Adipocyte (in vitro differentiated cells): ENCODE measurements around the gene LSS.

Source experiments
- DNase-seq: peaks from one replicate; pipeline ENCODE4 v3.0.0-alpha.2; 2015; ENCODE audit warnings: low read depth
- H3K27me3 ChIP-seq: replicated peaks from 2 replicates; pipeline ENCODE4 v1.7.0; 2013; ENCODE audit warnings: mild to moderate bottlenecking, low read length, moderate library complexity; ENCODE audit not compliant: control insufficient read depth, insufficient read depth
- H3K36me3 ChIP-seq: 2 replicates; pipeline ENCODE4 v1.7.0; 2013; ENCODE audit warnings: low read length, mild to moderate bottlenecking, moderate library complexity; ENCODE audit not compliant: control insufficient read depth, insufficient read depth, severe bottlenecking
- H3K4me1 ChIP-seq: 2 replicates; pipeline ENCODE4 v1.7.0; 2013; ENCODE audit warnings: mild to moderate bottlenecking, low read length, moderate library complexity; ENCODE audit not compliant: control insufficient read depth, insufficient read depth
- H3K4me3 ChIP-seq: 2 replicates; pipeline ENCODE4 v1.7.0; 2013; ENCODE audit warnings: mild to moderate bottlenecking, low read length, moderate library complexity
- H3K9ac ChIP-seq: 2 replicates; pipeline ENCODE4 v1.7.0; 2013; ENCODE audit warnings: mild to moderate bottlenecking, low read length, moderate library complexity
- H3K9me3 ChIP-seq: 2 replicates; pipeline ENCODE4 v1.7.0; 2013; ENCODE audit warnings: mild to moderate bottlenecking, low read length, moderate library complexity; ENCODE audit not compliant: control insufficient read depth

Gene LSS

DNA sequence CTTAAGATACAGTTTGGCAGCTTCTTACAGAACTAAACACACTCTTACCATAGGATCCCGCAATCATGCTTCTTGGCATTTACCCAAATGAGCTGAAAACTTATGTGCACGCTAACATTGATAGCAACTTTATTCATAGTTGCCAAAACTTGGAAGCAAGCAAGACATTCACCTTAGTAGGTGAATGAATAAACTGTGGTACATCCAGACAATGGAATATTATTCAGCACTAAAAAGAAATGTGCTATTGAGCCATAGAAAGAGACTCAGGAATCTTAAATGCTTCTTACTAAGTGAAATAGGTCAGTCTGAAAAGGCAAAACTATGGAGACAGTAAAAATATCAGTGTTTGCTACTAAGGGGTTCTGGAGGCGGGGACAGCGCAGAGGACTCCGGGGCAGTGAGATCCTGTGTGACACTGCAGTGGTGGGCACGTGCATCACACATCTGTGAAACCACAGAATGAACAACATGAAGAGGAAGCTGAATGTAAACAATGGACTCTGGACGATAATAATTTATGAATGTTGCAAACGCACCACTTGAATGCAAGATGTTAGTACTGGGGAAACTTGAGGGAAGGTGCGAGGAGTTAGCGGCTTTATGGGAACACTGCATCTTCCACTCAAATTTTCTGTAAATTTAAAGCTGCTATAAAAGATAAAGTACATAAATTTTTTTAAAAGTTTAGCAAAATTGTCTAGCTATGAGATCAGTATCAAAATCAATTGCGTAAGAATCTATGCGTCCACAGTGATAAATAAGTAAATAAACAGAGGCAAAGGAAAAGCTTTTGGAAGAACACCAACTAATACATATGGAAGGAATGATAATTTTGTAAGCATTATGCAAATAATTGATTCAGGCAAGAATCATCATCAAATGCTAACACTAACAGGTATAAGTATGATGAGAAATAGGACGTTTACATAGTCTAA, 28.9 kb downstream of the LSS start:
- Histone ChIP-seq H3K4me3 (no peak overlapping the region), H3K4me1 (no peaks in the 10 kb centered on the region), H3K9me3 (no peaks in the 10 kb centered on the region), H3K9ac (no peak overlapping the region), H3K27me3 (no peaks in the 10 kb centered on the region), H3K36me3 (peaks cover 86% of the 10 kb centered on the region)
- DNase-seq = no peak

DNA sequence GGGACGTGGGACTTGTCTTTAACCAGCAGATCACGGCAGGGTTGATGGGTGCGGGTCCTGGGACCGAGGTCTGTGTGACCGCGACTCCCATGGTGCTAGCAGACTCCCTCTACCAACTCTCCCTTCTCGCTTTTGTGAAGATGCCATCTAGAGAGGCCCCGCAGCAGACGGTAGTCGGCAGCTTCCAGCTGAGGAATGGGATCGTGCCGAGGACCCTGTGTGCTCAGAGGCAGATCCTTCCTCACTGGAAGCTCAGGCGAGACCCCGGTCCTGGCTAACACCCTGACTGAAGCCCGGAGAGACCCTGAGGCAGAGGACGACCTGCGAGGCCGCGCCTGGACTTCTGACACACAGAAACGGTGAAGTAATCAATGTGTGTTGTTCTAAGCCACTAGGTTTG, 31.8 kb downstream of the LSS start:
- H3K9me3 ChIP-seq = no peaks in the 10 kb centered on the region
- no peaks in the 10 kb centered on the region for H3K4me1 ChIP-seq
- DNase-seq = no peak
- peaks cover 92% of the 10 kb centered on the region for H3K36me3 ChIP-seq
- H3K4me3 ChIP-seq = no peak overlapping the region
- no peaks in the 10 kb centered on the region for H3K27me3 ChIP-seq
- no peak overlapping the region for H3K9ac ChIP-seq

- no peaks in the 10 kb centered on the region for H3K27me3 ChIP-seq
- no peak for DNase-seq
- no peak overlapping the region for H3K9ac ChIP-seq
- no peak overlapping the region for H3K4me3 ChIP-seq
- no peaks in the 10 kb centered on the region for H3K9me3 ChIP-seq
- H3K36me3 ChIP-seq = peaks cover 98% of the 10 kb centered on the region
- peaks cover 9% of the 10 kb centered on the region for H3K4me1 ChIP-seq
Observed at GRCh38 chr21:46195595-46196195, 32.9 kb downstream of the LSS start.

GRCh38 chr21:46194374-46195334, 33.9 kb downstream of the LSS start:
- no peaks in the 10 kb centered on the region for H3K27me3 ChIP-seq
- H3K9ac ChIP-seq = no peak overlapping the region
- no peaks in the 10 kb centered on the region for H3K9me3 ChIP-seq
- DNase-seq = no peak
- no peak overlapping the region for H3K4me3 ChIP-seq
- peaks cover 20% of the 10 kb centered on the region for H3K4me1 ChIP-seq
- H3K36me3 ChIP-seq = peaks cover 98% of the 10 kb centered on the region

GRCh38 chr21:46193829-46194373, 34.7 kb downstream of the LSS start:
- Histone ChIP-seq H3K9me3 (no peaks in the 10 kb centered on the region), H3K9ac (no peak overlapping the region), H3K4me1 (peaks cover 27% of the 10 kb centered on the region), H3K27me3 (no peaks in the 10 kb centered on the region), H3K4me3 (no peak overlapping the region), H3K36me3 (peaks cover 98% of the 10 kb centered on the region)
- no peak for DNase-seq

- DNase-seq = no peak
- peaks cover 93% of the 10 kb centered on the region for H3K36me3 ChIP-seq
Observed at GRCh38 chr21:46191686-46192575, 36.6 kb downstream of the LSS start.

GRCh38 chr21:46191257-46191685, 37.3 kb downstream of the LSS start:
- Histone ChIP-seq H3K36me3 (peaks cover 86% of the 10 kb centered on the region), H3K27me3 (no peaks in the 10 kb centered on the region), H3K4me1 (peaks cover 36% of the 10 kb centered on the region), H3K9me3 (no peaks in the 10 kb centered on the region), H3K4me3 (no peak overlapping the region), H3K9ac (peak overlapping the region; percentile 62)
- peak; percentile 82 for DNase-seq

More at GRCh38 chr21:46191686-46192575, 36.6 kb downstream of the LSS start:
- Histone ChIP-seq H3K9ac (no peak overlapping the region), H3K9me3 (no peaks in the 10 kb centered on the region), H3K4me1 (peaks cover 36% of the 10 kb centered on the region), H3K27me3 (no peaks in the 10 kb centered on the region), H3K4me3 (no peak overlapping the region)

DNA sequence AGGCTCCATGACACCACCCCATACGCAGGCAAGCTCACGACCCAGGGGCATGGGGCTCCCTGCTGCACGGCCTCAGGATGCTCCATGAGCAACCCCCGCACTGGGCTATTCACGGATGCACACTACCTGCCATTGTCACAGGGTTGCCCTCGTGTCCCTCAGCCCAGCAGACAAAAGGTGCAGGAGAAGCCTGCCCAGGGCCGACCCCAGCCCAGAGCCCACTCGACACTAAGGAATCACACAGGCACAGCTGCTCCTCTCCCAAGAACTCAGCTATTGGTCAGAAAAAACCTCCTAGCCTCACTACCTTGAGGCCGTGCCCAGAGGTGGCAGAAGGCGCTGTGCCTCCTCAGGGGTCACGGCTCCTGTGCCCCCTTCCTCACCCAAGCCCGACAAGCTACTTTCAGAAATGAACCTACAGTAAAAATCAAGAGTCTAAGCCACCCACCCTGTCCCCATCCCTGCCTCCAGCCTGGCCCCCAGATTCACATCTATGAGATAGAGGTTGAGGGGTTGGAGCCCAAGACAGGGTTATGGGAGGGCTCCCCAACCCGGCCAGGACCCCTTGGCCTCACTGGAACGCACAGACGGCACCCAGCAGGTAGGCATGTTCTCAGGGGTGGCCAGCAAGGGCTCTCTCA, 38.0 kb downstream of the LSS start:
- peak overlapping the region; percentile 62 for H3K9ac ChIP-seq
- H3K27me3 ChIP-seq = no peaks in the 10 kb centered on the region
- no peak overlapping the region for H3K4me3 ChIP-seq
- no peak for DNase-seq
- H3K36me3 ChIP-seq = peaks cover 80% of the 10 kb centered on the region
- H3K4me1 ChIP-seq = peaks cover 36% of the 10 kb centered on the region
- H3K9me3 ChIP-seq = no peaks in the 10 kb centered on the region

- no peak overlapping the region for H3K4me3 ChIP-seq
- no peaks in the 10 kb centered on the region for H3K27me3 ChIP-seq
- H3K36me3 ChIP-seq = peaks cover 74% of the 10 kb centered on the region
- H3K4me1 ChIP-seq = peaks cover 41% of the 10 kb centered on the region
- peak overlapping the region; percentile 62 for H3K9ac ChIP-seq
- no peak for DNase-seq
- H3K9me3 ChIP-seq = no peaks in the 10 kb centered on the region
Observed at GRCh38 chr21:46189959-46190490, 38.5 kb downstream of the LSS start.
